Activated B cell treated with CpG ODN at 0.5 μM for 24 hours (primary cell): ENCODE data around the gene UBLCP1. TPM values are rescaled to one million over a fixed set of nuclear protein-coding genes. Genes with fewer than 3 reads are reported as not detected.

Source experiments
- ATAC-seq: fragments of 200-7000 bp; cut with Tn5 transposase; one replicate; pipeline ENCODE4 v1.10.0; 2021; ENCODE audit warnings: low read depth, mild to moderate bottlenecking, moderate library complexity
- CTCF ChIA-PET: fragments of 350-600 bp; sonication (Branson Sonifier 250); formaldehyde crosslinking; loops from one replicate; lab custom pipeline; 2021; ENCODE audit warnings: antibody characterized with exemption; lab: Charles Lee
- POLR2A ChIA-PET: fragments of 350-600 bp; sonication (Branson Sonifier 250); formaldehyde crosslinking; loops from one replicate; lab custom pipeline; 2021; ENCODE audit warnings: antibody characterized with exemption; lab: Charles Lee
- DNase-seq: peaks from one replicate; pipeline ENCODE4 v3.0.0; 2022
- H3K27ac Mint-ChIP-seq: one replicate; pipeline ENCODE4 v1.8.0; 2020; ENCODE audit warnings: mixed read lengths
- H3K27me3 Mint-ChIP-seq: one replicate; pipeline ENCODE4 v1.8.0; 2021; ENCODE audit warnings: mixed read lengths
- H3K36me3 Mint-ChIP-seq: one replicate; pipeline ENCODE4 v1.8.0; 2021; ENCODE audit warnings: low read depth, mixed read lengths
- H3K4me1 Mint-ChIP-seq: one replicate; pipeline ENCODE4 v1.8.0; 2021; ENCODE audit warnings: mixed read lengths
- H3K4me3 Mint-ChIP-seq: one replicate; pipeline ENCODE4 v1.8.0; 2020; ENCODE audit warnings: mild to moderate bottlenecking, mixed read lengths
- H3K9me3 Mint-ChIP-seq: one replicate; pipeline ENCODE4 v1.8.0; 2020; ENCODE audit warnings: mixed read lengths
- intact Hi-C: fragments of 100-400 bp; cut with micrococcal nuclease; formaldehyde crosslinking; loops from one replicate; pipeline ENCODE4 v1.15.1; 2024
- total RNA-seq: library from RNA; stranded (reverse); gene quantifications from 2 replicates; pipeline ENCODE4 v1.2.3, GENCODE V29; 2022
- TF ChIP-seq, protein P1 (sequence below): fragments of 200-600 bp; IDR thresholded peaks from one replicate; pipeline ENCODE4 v1.8.0; 2022; ENCODE audit warnings: antibody characterized with exemption, mild to moderate bottlenecking

UBLCP1 gene, protein sequence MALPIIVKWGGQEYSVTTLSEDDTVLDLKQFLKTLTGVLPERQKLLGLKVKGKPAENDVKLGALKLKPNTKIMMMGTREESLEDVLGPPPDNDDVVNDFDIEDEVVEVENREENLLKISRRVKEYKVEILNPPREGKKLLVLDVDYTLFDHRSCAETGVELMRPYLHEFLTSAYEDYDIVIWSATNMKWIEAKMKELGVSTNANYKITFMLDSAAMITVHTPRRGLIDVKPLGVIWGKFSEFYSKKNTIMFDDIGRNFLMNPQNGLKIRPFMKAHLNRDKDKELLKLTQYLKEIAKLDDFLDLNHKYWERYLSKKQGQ
- total RNA-seq: 40.3 and 44.8 TPM in 2 replicates

- Mint-ChIP-seq H3K36me3 (peaks cover 33% of the 10 kb centered on the region), H3K9me3 (peaks cover 5% of the 10 kb centered on the region), H3K4me1 (peaks cover 39% of the 10 kb centered on the region), H3K27me3 (no peaks in the 10 kb centered on the region), H3K4me3 (peak within 1 kb of the TSS; percentile 99), H3K27ac (peak within 1 kb of the TSS; percentile 99)
- DNase-seq: peak; percentile 78
- TF ChIP-seq, protein P1, sequence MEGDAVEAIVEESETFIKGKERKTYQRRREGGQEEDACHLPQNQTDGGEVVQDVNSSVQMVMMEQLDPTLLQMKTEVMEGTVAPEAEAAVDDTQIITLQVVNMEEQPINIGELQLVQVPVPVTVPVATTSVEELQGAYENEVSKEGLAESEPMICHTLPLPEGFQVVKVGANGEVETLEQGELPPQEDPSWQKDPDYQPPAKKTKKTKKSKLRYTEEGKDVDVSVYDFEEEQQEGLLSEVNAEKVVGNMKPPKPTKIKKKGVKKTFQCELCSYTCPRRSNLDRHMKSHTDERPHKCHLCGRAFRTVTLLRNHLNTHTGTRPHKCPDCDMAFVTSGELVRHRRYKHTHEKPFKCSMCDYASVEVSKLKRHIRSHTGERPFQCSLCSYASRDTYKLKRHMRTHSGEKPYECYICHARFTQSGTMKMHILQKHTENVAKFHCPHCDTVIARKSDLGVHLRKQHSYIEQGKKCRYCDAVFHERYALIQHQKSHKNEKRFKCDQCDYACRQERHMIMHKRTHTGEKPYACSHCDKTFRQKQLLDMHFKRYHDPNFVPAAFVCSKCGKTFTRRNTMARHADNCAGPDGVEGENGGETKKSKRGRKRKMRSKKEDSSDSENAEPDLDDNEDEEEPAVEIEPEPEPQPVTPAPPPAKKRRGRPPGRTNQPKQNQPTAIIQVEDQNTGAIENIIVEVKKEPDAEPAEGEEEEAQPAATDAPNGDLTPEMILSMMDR: no peak
- CTCF ChIA-PET: interaction anchor here (1.1 to 1.4 kb wide), 3 partner anchors 20 to 107 kb away, joined by 3 to 11 read pairs (median 7); no protein-coding TSS in a partner anchor
- intact Hi-C loops: loop anchor here (1.0 kb wide), 5 partner anchors 54 to 746 kb away; partner anchors contain the start of genes RNF145 and TTC1
- peak; percentile 83 for ATAC-seq
- POLR2A ChIA-PET: interaction anchor here (0.6 to 1.8 kb wide), 7 partner anchors 48 to 106 kb away, joined by 3 to 8 read pairs (median 5); no protein-coding TSS in a partner anchor
These were observed at the start of gene UBLCP1 for GRCh38 chr5:159262859-159263568. Gene UBLCP1, plus strand, starts transcription at chr5:159263290. Its CDS starts 5,626 bp downstream, at chr5:159268916.

GRCh38 chr5:159214486-159215271 lies 48.4 kb upstream of the UBLCP1 start:
- Mint-ChIP-seq H3K9me3 (no peaks in the 10 kb centered on the region), H3K27me3 (no peaks in the 10 kb centered on the region), H3K36me3 (no peaks in the 10 kb centered on the region), H3K27ac (no peak overlapping the region), H3K4me3 (no peak overlapping the region), H3K4me1 (peaks cover 23% of the 10 kb centered on the region)
- CTCF ChIA-PET: interaction anchor here (2.0 kb wide), 1 partner anchor 57 kb away, joined by 6 read pairs; no protein-coding TSS in a partner anchor
- TF ChIP-seq, protein P1: no peak
- intact Hi-C loops: no loop called here
- POLR2A ChIA-PET: interaction anchor here (0.6 to 1.0 kb wide), 3 partner anchors 17 to 1385 kb away, joined by 3 to 4 read pairs (median 3); no protein-coding TSS in a partner anchor
- ATAC-seq (no peak), DNase-seq (no peak)

DNA sequence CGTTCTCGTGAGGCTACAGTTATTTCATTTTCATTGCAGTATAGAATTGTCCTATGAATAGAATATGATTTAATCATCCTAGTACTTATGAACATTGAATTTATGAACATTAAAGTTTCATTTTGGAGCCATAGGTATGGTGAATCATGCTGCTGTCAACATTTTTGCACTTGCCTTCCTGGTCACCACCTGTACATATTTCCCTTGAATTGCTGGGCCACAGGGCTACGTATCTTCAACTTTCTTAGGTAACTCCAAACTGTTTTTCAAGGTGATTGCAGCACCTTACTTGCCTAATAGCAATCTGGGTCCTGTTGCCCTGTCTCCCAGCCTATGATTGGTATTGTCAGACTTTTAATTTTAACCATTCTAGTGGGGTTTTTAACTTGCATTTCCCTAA lies 47.2 kb upstream of the UBLCP1 start:
- POLR2A ChIA-PET: interaction anchor here (0.7 kb wide), 1 partner anchor 588 kb away, joined by 4 read pairs; no protein-coding TSS in a partner anchor
- no peaks in the 10 kb centered on the region for H3K9me3 Mint-ChIP-seq
- no peak overlapping the region for H3K4me3 Mint-ChIP-seq
- no peak for DNase-seq
- no peak overlapping the region for H3K27ac Mint-ChIP-seq
- CTCF ChIA-PET: interaction anchor here (1.1 kb wide), 1 partner anchor 59 kb away, joined by 3 read pairs; no protein-coding TSS in a partner anchor
- no peaks in the 10 kb centered on the region for H3K27me3 Mint-ChIP-seq
- peaks cover 11% of the 10 kb centered on the region for H3K4me1 Mint-ChIP-seq
- intact Hi-C loops: no loop called here
- no peak for ATAC-seq
- H3K36me3 Mint-ChIP-seq: no peaks in the 10 kb centered on the region
- TF ChIP-seq, protein P1: no peak

DNA sequence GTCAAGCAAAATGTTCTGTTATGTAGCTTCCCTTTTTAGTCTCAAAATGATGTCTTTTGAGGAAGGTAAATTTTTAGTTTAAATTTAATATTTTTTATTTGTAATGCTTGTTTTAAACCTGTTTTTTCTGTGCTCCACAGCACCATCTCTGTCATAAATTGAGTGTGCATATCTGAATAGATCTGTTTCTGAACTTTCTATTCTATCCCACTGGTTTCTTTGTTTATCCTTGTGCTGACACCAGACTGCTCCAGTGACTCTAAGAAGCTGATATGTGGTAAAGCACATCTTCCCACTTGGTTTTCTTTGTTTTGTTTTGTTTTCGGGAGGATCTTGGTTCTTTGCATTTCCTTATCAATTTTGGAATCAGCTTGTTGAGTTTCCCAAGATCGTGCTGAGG lies 46.6 kb upstream of the UBLCP1 start:
- H3K4me1 Mint-ChIP-seq: peaks cover 8% of the 10 kb centered on the region
- no peak overlapping the region for H3K27ac Mint-ChIP-seq
- TF ChIP-seq, protein P1: no peak
- CTCF ChIA-PET: interaction anchor here (1.1 kb wide), 1 partner anchor 59 kb away, joined by 3 read pairs; no protein-coding TSS in a partner anchor
- H3K27me3 Mint-ChIP-seq: no peaks in the 10 kb centered on the region
- intact Hi-C loops: no loop called here
- no peaks in the 10 kb centered on the region for H3K9me3 Mint-ChIP-seq
- DNase-seq (no peak), ATAC-seq (no peak)
- H3K36me3 Mint-ChIP-seq: no peaks in the 10 kb centered on the region
- H3K4me3 Mint-ChIP-seq: no peak overlapping the region
- POLR2A ChIA-PET: interaction anchor here (0.6 kb wide), 1 partner anchor 1659 kb away, joined by 6 read pairs; no protein-coding TSS in a partner anchor
